GM21528 (cell line): ENCODE data around the gene LAMP5.

Source experiments
- ATAC-seq: cut with Tn5 transposase; IDR thresholded peaks from one replicate; pipeline ENCODE4 v1.9.1; 2021; ENCODE audit warnings: mild to moderate bottlenecking, moderate library complexity; ENCODE audit not compliant: unreplicated experiment, low FRiP score

LAMP5 gene

DNA sequence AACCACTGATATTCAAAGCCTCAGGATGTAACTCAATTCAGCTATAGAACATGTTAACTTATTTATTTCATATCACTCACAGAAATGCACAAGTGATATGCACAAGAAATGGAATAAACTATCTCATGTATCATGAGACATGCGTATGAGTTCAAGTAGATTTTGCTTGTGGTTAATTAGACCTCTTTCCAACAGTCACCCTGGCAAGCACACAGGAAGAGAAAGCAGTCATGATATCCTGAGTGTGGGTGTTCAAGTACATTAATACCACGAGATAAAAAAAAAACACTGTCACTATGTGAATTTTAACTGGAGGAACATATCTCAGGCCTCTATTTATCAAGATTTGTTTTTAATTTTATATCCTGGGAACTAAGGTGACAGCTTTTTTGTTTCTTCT, 64.2 kb downstream of the LAMP5 start:
- ATAC-seq, result no peak
